Activated CD8-positive, alpha-beta T cell treated with anti-CD3 and anti-CD28 coated beads, Interleukin-2, amount 10 ng/mL, durations not matched to agents 7 days and 5 days (primary cell): ENCODE measurements around the gene MIPEP. TPM values are rescaled to one million over a fixed set of nuclear protein-coding genes. Genes with fewer than 3 reads are reported as not detected.

ENCODE experiments used
- ATAC-seq: fragments of 150-1000 bp; cut with Tn5 transposase; one replicate; pipeline ENCODE4 v1.10.0; 2021; ENCODE audit warnings: moderate library complexity
- CTCF ChIA-PET: fragments of 350-600 bp; sonication (Branson Sonifier 250); formaldehyde crosslinking; loops from one replicate; lab custom pipeline; 2021; ENCODE audit warnings: antibody characterized with exemption; lab: Charles Lee
- POLR2A ChIA-PET: fragments of 350-600 bp; sonication (Branson Sonifier 250); formaldehyde crosslinking; loops from one replicate; lab custom pipeline; 2021; ENCODE audit warnings: antibody characterized with exemption; lab: Charles Lee
- DNase-seq: peaks from one replicate; pipeline ENCODE4 v3.0.0-alpha.2; 2020
- H3K27ac Mint-ChIP-seq: one replicate; pipeline ENCODE4 v1.8.0; 2021; ENCODE audit warnings: mild to moderate bottlenecking, mixed read lengths
- H3K27me3 Mint-ChIP-seq: one replicate; pipeline ENCODE4 v1.8.0; 2021; ENCODE audit warnings: low read depth, mixed read lengths
- H3K36me3 Mint-ChIP-seq: one replicate; pipeline ENCODE4 v1.8.0; 2021; ENCODE audit warnings: low read depth, mixed read lengths
- H3K4me1 Mint-ChIP-seq: one replicate; pipeline ENCODE4 v1.8.0; 2021; ENCODE audit warnings: low read depth, mixed read lengths
- H3K4me3 Mint-ChIP-seq: one replicate; pipeline ENCODE4 v1.8.0; 2021; ENCODE audit warnings: mild to moderate bottlenecking, mixed read lengths
- H3K9me3 Mint-ChIP-seq: one replicate; pipeline ENCODE4 v1.8.0; 2022; ENCODE audit warnings: mixed read lengths; ENCODE audit not compliant: insufficient read depth
- total RNA-seq, 2 experiments: library from RNA; stranded (reverse); gene quantifications; one replicate each; pipeline ENCODE4 v1.2.3, GENCODE V29; 2021

MIPEP gene
- total RNA-seq, 2 experiments from 2014 or later, result 9.6 to 11.6 TPM

DNA sequence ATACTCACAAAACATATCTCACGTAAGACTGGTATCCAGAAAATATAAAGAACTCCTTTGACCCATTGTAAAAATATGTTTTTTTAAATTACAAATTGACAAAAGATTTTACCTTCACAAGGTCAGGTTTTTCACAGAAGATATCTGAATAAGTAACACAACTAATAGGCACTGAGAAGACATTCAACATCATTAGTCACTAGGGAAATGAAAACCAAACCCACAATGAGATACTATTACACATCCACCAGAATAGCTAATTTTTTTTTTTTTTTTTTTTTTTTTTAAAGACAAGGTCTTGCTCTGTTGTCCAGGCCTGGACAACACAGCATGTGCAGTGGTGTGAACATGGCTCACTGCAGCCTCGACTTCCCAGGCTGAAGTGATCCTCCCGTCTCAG lies 157.5 kb downstream of the MIPEP start:
- ChIA-PET POLR2A (no interaction called here), CTCF (no interaction called here)
- no peak for DNase-seq

GRCh38 chr13:23730251-23730650 lies 158.9 kb downstream of the MIPEP start:
- Mint-ChIP-seq H3K27me3 (no peaks in the 10 kb centered on the region), H3K4me1 (no peaks in the 10 kb centered on the region), H3K27ac (no peak overlapping the region), H3K9me3 (no peaks in the 10 kb centered on the region), H3K36me3 (peaks cover 2% of the 10 kb centered on the region), H3K4me3 (no peak overlapping the region)
- no peak for ATAC-seq
- ChIA-PET CTCF (no interaction called here), POLR2A (no interaction called here)
- DNase-seq, result no peak

More for the DNA sequence above, 157.5 kb downstream of the MIPEP start:
- no peak for ATAC-seq
- Mint-ChIP-seq H3K27ac (no peak overlapping the region), H3K4me1 (peaks cover 3% of the 10 kb centered on the region), H3K4me3 (no peak overlapping the region), H3K9me3 (no peaks in the 10 kb centered on the region), H3K27me3 (no peaks in the 10 kb centered on the region), H3K36me3 (peaks cover 2% of the 10 kb centered on the region)

DNA sequence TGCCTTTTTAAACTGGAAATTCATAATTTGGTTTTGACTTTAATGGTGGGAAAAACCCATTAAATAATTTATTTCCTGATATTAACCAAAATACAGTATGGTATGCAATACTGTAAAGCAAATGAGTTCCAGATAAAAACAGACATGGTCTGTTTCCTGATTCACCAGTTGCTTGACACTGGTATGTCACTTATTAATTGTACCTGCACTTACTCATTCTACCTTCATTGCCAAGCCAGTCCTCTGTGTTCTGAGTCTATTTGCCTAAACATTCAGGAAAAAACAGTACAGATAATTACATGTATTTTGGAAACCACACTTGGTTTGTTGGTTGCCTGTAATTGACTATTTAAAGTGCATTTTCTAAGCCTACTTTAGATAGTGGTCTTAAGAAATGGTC lies 159.7 kb downstream of the MIPEP start:
- ATAC-seq (no peak), DNase-seq (no peak)
- ChIA-PET POLR2A (no interaction called here), CTCF (no interaction called here)
- Mint-ChIP-seq H3K4me3 (no peak overlapping the region), H3K27me3 (no peaks in the 10 kb centered on the region), H3K4me1 (no peaks in the 10 kb centered on the region), H3K36me3 (peaks cover 2% of the 10 kb centered on the region), H3K27ac (no peak overlapping the region), H3K9me3 (no peaks in the 10 kb centered on the region)

DNA sequence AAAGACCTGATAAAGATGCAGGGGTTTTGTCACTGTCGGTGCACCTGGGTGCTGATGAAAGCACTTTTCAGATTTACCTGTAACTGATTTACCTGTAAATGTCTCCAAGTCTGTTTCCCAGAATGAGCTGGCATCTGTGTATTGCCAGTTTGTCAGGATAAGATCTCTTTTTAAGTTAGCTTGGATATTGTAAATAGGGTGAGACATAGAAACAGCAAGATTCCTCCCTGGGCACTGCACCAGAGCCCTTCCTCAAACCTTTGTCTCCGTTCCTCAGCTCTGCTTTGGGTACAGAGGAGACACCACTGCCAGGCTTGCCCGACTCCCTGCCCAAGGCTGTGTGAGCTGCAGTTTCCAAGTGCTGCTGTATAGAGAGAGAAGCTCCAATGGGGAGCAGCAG lies 160.4 kb downstream of the MIPEP start:
- DNase-seq, result no peak
- H3K27me3 Mint-ChIP-seq, result no peaks in the 10 kb centered on the region
- H3K27ac Mint-ChIP-seq, result no peak overlapping the region
- no peaks in the 10 kb centered on the region for H3K9me3 Mint-ChIP-seq
- H3K4me1 Mint-ChIP-seq, result no peaks in the 10 kb centered on the region
- peaks cover 2% of the 10 kb centered on the region for H3K36me3 Mint-ChIP-seq
- no peak overlapping the region for H3K4me3 Mint-ChIP-seq
- ATAC-seq, result no peak
- ChIA-PET CTCF (no interaction called here), POLR2A (no interaction called here)

DNA sequence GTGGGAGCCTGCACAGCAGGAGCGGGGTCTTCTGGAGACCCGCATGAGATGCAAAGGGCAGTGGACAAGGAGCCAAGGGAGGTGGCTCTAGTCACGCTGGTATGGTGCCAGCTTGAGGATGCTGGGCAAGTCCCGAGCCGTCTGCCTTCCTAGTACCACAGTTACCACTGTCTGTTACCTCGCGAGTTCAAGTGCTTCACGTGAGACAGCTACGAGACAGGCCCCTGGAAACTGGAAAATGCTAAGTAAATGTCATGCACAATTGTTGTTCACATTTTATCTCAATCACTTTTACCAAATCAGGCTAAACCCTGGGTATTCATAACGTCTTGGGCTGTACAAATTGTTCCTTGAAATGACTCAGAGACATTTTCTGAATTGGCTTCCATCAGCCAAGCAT lies 163.3 kb downstream of the MIPEP start:
- no peak overlapping the region for H3K27ac Mint-ChIP-seq
- no peak for DNase-seq
- ChIA-PET CTCF (no interaction called here), POLR2A (no interaction called here)
- H3K4me3 Mint-ChIP-seq, result no peak overlapping the region
- no peaks in the 10 kb centered on the region for H3K4me1 Mint-ChIP-seq
- no peaks in the 10 kb centered on the region for H3K27me3 Mint-ChIP-seq
- no peaks in the 10 kb centered on the region for H3K9me3 Mint-ChIP-seq
- no peak for ATAC-seq
- peaks cover 2% of the 10 kb centered on the region for H3K36me3 Mint-ChIP-seq

- POLR2A ChIA-PET, result no interaction called here
- no peaks in the 10 kb centered on the region for H3K9me3 Mint-ChIP-seq
- ATAC-seq, result no peak
- no peak overlapping the region for H3K27ac Mint-ChIP-seq
- H3K36me3 Mint-ChIP-seq, result peaks cover 2% of the 10 kb centered on the region
- DNase-seq, result no peak
- no peaks in the 10 kb centered on the region for H3K4me1 Mint-ChIP-seq
- no peak overlapping the region for H3K4me3 Mint-ChIP-seq
- CTCF ChIA-PET, result no interaction called here
- H3K27me3 Mint-ChIP-seq, result no peaks in the 10 kb centered on the region
Observed at GRCh38 chr13:23724196-23724970, 164.8 kb downstream of the MIPEP start.

- ATAC-seq (no peak), DNase-seq (no peak)
- H3K27ac Mint-ChIP-seq, result no peak overlapping the region
- H3K36me3 Mint-ChIP-seq, result no peaks in the 10 kb centered on the region
- H3K27me3 Mint-ChIP-seq, result no peaks in the 10 kb centered on the region
- ChIA-PET POLR2A (no interaction called here), CTCF (interaction anchor here (1.4 kb wide), 1 partner anchor 18 kb away, joined by 3 read pairs; no protein-coding TSS in a partner anchor)
- no peaks in the 10 kb centered on the region for H3K9me3 Mint-ChIP-seq
- no peak overlapping the region for H3K4me3 Mint-ChIP-seq
- H3K4me1 Mint-ChIP-seq, result peaks cover 2% of the 10 kb centered on the region
Observed at GRCh38 chr13:23723471-23723870, 165.7 kb downstream of the MIPEP start.

- no peak overlapping the region for H3K4me3 Mint-ChIP-seq
- no peak for ATAC-seq
- ChIA-PET CTCF (interaction anchor here (1.4 kb wide), 1 partner anchor 19 kb away, joined by 3 read pairs; no protein-coding TSS in a partner anchor), POLR2A (no interaction called here)
- no peak for DNase-seq
- peaks cover 2% of the 10 kb centered on the region for H3K4me1 Mint-ChIP-seq
- no peaks in the 10 kb centered on the region for H3K36me3 Mint-ChIP-seq
- H3K27ac Mint-ChIP-seq, result no peak overlapping the region
- H3K9me3 Mint-ChIP-seq, result no peaks in the 10 kb centered on the region
- H3K27me3 Mint-ChIP-seq, result no peaks in the 10 kb centered on the region
Observed at GRCh38 chr13:23722726-23723453, 166.3 kb downstream of the MIPEP start.

- Mint-ChIP-seq H3K4me1 (peaks cover 2% of the 10 kb centered on the region), H3K4me3 (no peak overlapping the region), H3K27ac (no peak overlapping the region), H3K36me3 (no peaks in the 10 kb centered on the region), H3K9me3 (no peaks in the 10 kb centered on the region), H3K27me3 (peaks cover 6% of the 10 kb centered on the region)
- DNase-seq, result no peak
- ATAC-seq, result no peak
- POLR2A ChIA-PET, result interaction anchor here (0.8 kb wide), 1 partner anchor 158 kb away, joined by 3 read pairs; no protein-coding TSS in a partner anchor
- CTCF ChIA-PET, result interaction anchor here (1.2 kb wide), 1 partner anchor 11 kb away, joined by 3 read pairs; no protein-coding TSS in a partner anchor
Observed at GRCh38 chr13:23718996-23719395, 170.2 kb downstream of the MIPEP start.

- DNase-seq, result no peak
- Mint-ChIP-seq H3K4me3 (no peak overlapping the region), H3K27me3 (peaks cover 23% of the 10 kb centered on the region), H3K27ac (no peak overlapping the region), H3K36me3 (no peaks in the 10 kb centered on the region), H3K4me1 (peaks cover 2% of the 10 kb centered on the region), H3K9me3 (no peaks in the 10 kb centered on the region)
- ATAC-seq, result no peak
- CTCF ChIA-PET, result no interaction called here
- POLR2A ChIA-PET, result no interaction called here
Observed at GRCh38 chr13:23716401-23716800, 172.8 kb downstream of the MIPEP start.

- Mint-ChIP-seq H3K4me1 (peaks cover 2% of the 10 kb centered on the region), H3K27me3 (peaks cover 23% of the 10 kb centered on the region), H3K36me3 (no peaks in the 10 kb centered on the region), H3K4me3 (no peak overlapping the region), H3K27ac (no peak overlapping the region), H3K9me3 (no peaks in the 10 kb centered on the region)
- POLR2A ChIA-PET, result no interaction called here
- CTCF ChIA-PET, result no interaction called here
- DNase-seq (no peak), ATAC-seq (no peak)
Observed at GRCh38 chr13:23715762-23716235, 173.4 kb downstream of the MIPEP start.

DNA sequence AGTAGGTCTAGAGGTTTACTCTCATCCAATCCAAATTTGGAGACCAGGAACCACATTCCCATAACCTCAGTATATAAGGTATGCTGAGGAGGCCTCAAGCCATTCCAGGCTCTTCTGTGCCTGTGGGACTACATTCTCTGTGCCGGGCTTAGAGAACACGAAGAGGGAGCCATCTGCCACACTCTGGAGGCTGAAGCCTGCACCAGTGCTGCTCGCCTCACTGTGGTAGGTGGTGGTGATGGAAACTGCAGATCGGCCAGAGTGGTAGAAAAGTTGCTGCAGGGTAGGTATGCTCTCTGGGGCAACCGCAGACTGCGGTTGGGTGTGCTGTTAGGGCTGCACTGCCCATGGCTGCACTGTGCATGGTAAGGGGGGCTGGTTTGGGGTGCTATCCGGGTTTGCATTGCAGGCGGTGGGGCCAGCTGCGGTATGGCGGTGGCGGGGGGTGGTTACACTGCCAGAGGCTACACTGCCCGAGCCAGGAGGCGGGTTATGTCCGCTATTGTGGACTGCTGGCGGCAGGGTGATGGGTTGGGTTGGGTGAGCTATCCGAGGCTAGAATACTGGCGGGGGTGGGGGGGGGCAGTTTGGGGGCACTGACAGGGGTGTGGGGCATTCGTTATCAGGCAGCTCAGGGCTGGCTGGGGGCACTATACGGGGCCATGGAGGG lies 174.0 kb downstream of the MIPEP start:
- no peak for ATAC-seq
- CTCF ChIA-PET, result no interaction called here
- Mint-ChIP-seq H3K27ac (no peak overlapping the region), H3K4me1 (peaks cover 2% of the 10 kb centered on the region), H3K4me3 (no peak overlapping the region), H3K27me3 (peaks cover 23% of the 10 kb centered on the region), H3K9me3 (no peaks in the 10 kb centered on the region), H3K36me3 (no peaks in the 10 kb centered on the region)
- DNase-seq, result no peak
- POLR2A ChIA-PET, result no interaction called here
